Liver (tissue), 9 donors: Measurements from ENCODE around the gene ELL. TPM values are rescaled to one million over a fixed set of nuclear protein-coding genes. Genes with fewer than 3 reads are reported as not detected.
A peak's percentile ranks its signal among the peaks of the same experiment; 100 is the strongest.
"Not testable (repeated sequence)": the region's sequence is repeated elsewhere in the genome, so short reads cannot be mapped to it uniquely, and the experiment has no call there.

Source experiments
- DNase-seq: peaks from one replicate; pipeline ENCODE4 v3.0.0-alpha.2; 2017; ENCODE audit warnings: low spot score
- H3K27ac ChIP-seq, 2 donors: one replicate each; pipeline ENCODE4 v1.7.0; 2013; ENCODE audit warnings: inconsistent platforms in 2 of 2, low read length in 2 of 2, control low read depth in 1 of 2, low read depth in 1 of 2, mild to moderate bottlenecking in 1 of 2
- H3K27me3 ChIP-seq, 4 donors: one replicate each; pipeline versions ENCODE4 v1.6.1 to v1.7.0; 2013; ENCODE audit warnings: low read length in 3 of 4, inconsistent platforms in 1 of 4, mild to moderate bottlenecking in 1 of 4, moderate library complexity in 1 of 4; ENCODE audit not compliant: control insufficient read depth in 4 of 4, insufficient read depth in 4 of 4
- H3K36me3 ChIP-seq, 4 donors: one replicate each; pipeline versions ENCODE4 v1.6.1 to v1.7.0; 2013; ENCODE audit warnings: low read length in 3 of 4, mild to moderate bottlenecking in 3 of 4, low read depth in 1 of 4, moderate library complexity in 1 of 4; ENCODE audit not compliant: control insufficient read depth in 4 of 4, insufficient read depth in 3 of 4
- H3K4me1 ChIP-seq, 4 donors: one replicate each; pipeline versions ENCODE4 v1.6.1 to v1.7.0; 2013; ENCODE audit warnings: low read length in 3 of 4, mild to moderate bottlenecking in 3 of 4, moderate library complexity in 1 of 4; ENCODE audit not compliant: control insufficient read depth in 4 of 4, insufficient read depth in 4 of 4
- H3K4me3 ChIP-seq, 3 donors: one replicate each; pipeline versions ENCODE4 v1.6.1 to v1.7.0; 2013; ENCODE audit warnings: low read length in 3 of 3, control low read depth in 1 of 3, low read depth in 1 of 3, mild to moderate bottlenecking in 1 of 3
- H3K9ac ChIP-seq, 2 donors: one replicate each; pipeline ENCODE4 v1.7.0; 2013; ENCODE audit warnings: low read length in 2 of 2, mild to moderate bottlenecking in 2 of 2, moderate library complexity in 2 of 2, control low read depth in 1 of 2, low read depth in 1 of 2
- H3K9me3 ChIP-seq, 4 donors: one replicate each; pipeline versions ENCODE4 v1.6.1 to v1.7.0; 2013; ENCODE audit warnings: low read length in 3 of 4; ENCODE audit not compliant: control insufficient read depth in 4 of 4
- EGR1 ChIP-seq, 2 donors: IDR thresholded peaks; 2 replicates each; pipeline ENCODE4 v1.6.1; 2016 to 2018; ENCODE audit warnings: antibody characterized with exemption in 2 of 2, low read depth in 2 of 2
- FOXA1 ChIP-seq: IDR thresholded peaks from 2 replicates; pipeline ENCODE4 v1.6.1; 2016; ENCODE audit warnings: antibody characterized with exemption
- GABPA ChIP-seq, 2 donors: IDR thresholded peaks in 1 of 2; conservative IDR thresholded peaks in 1 of 2; 2 replicates each; pipeline ENCODE4 v1.6.1; 2016; ENCODE audit warnings: antibody characterized with exemption in 2 of 2, mild to moderate bottlenecking in 1 of 2, moderate library complexity in 1 of 2
- HNF4A ChIP-seq, 2 donors: conservative IDR thresholded peaks; 2 replicates each; pipeline ENCODE4 v1.6.1; 2016; ENCODE audit warnings: antibody characterized with exemption in 2 of 2, mild to moderate bottlenecking in 2 of 2
- HNF4G ChIP-seq: IDR thresholded peaks from 2 replicates; pipeline ENCODE4 v1.6.1; 2016; ENCODE audit warnings: antibody characterized with exemption
- NR2F2 ChIP-seq: IDR thresholded peaks from 2 replicates; pipeline ENCODE4 v1.6.1; 2016; ENCODE audit warnings: antibody characterized with exemption
- RAD21 ChIP-seq, 2 donors: IDR thresholded peaks; 2 replicates each; pipeline ENCODE4 v1.6.1; 2016; ENCODE audit warnings: antibody characterized with exemption in 2 of 2, mild to moderate bottlenecking in 2 of 2
- RXRA ChIP-seq, 2 donors: IDR thresholded peaks; 2 replicates each; pipeline ENCODE4 v1.6.1; 2017 to 2018; ENCODE audit warnings: antibody characterized with exemption in 2 of 2, mild to moderate bottlenecking in 1 of 2
- SP1 ChIP-seq: IDR thresholded peaks from 2 replicates; pipeline ENCODE4 v1.6.1; 2018; ENCODE audit warnings: antibody characterized with exemption, mild to moderate bottlenecking
- TAF1 ChIP-seq: conservative IDR thresholded peaks from 2 replicates; pipeline ENCODE4 v1.6.1; 2016; ENCODE audit warnings: antibody characterized with exemption, mild to moderate bottlenecking
- YY1 ChIP-seq: IDR thresholded peaks from 2 replicates; pipeline ENCODE4 v1.6.1; 2016; ENCODE audit warnings: antibody characterized with exemption, mild to moderate bottlenecking
- WGBS: extraction: QIAGEN DNeasy Blood & Tissue Kit; methylation state at CpG from one replicate; pipeline ENCODE4 v1.1.7; 2013; 5-methylcytosine and 5-hydroxymethylcytosine counted together
- polyA plus RNA-seq, 2 donors: library from polyadenylated mRNA; stranded (reverse) in 1 of 2; unstranded in 1 of 2; fragments of 200-250 nt in 1 of 2; fragments of >200 nt in 1 of 2; fragmentation: Nextera tagmentation in 1 of 2; extraction: Ambion mirVana in 1 of 2; gene quantifications; one replicate each; pipeline versions ENCODE4 v1.2.1 to v1.2.3, GENCODE V29; 2013 to 2015
- total RNA-seq, 2 donors: library from RNA; depleted of rRNA; stranded (reverse); fragments of >200 nt; gene quantifications; one replicate each; pipeline ENCODE4 v1.2.3, GENCODE V29; 2014
- TF ChIP-seq, protein P1 (sequence below): IDR thresholded peaks from 2 replicates; pipeline ENCODE4 v1.6.1; 2016; ENCODE audit warnings: antibody characterized with exemption
- TF ChIP-seq, protein P2 (sequence below): IDR thresholded peaks from 2 replicates; pipeline ENCODE4 v1.6.1; 2016; ENCODE audit warnings: antibody characterized with exemption
- TF ChIP-seq, protein P3 (sequence below): IDR thresholded peaks from 2 replicates; pipeline ENCODE4 v1.6.1; 2016; ENCODE audit warnings: antibody characterized with exemption
- donor health status: healthy.
- donor health status: healthy.
- donor health status: healthy.
- donor health status: healthy.
- donor health status: healthy.

The ELL gene
- total and polyA plus RNA-seq, 4 donors, result 4.5 to 10.5 (median 6.6) TPM

DNA sequence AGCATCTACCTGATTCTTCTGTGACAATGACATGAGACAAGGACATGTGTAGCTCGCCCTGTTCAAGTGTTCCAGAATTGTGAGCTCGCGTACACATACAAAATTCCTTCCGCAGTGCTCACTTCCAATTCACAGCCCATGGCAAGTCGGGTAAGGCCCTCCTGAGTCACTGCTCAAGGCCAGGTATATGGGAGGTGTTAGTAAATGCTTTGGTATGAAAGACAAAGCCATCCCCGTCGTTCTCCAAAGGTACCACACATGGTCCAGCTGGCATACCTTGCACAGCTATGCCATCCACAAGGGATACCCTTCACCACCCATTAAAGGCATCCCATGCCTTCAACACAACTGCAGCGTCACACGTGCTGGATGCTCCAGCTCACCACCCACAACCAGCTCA lies 4.4 kb upstream of the ELL start:
- H3K27ac ChIP-seq, result no peak overlapping the region
- peaks cover 0 to 7% (median 2%) of the 10 kb centered on the region in 4 donors for H3K4me1 ChIP-seq
- WGBS, result 94% methylated on average over 9 of the region's 9 CpGs
- no peaks in the 10 kb centered on the region for H3K27me3 ChIP-seq
- no peak overlapping the region for H3K9ac ChIP-seq
- H3K9me3 ChIP-seq, result no peaks in the 10 kb centered on the region
- H3K36me3 ChIP-seq, result peaks cover 0 to 2% (median under 1%) of the 10 kb centered on the region in 4 donors
- H3K4me3 ChIP-seq, result no peak overlapping the region
- no peak for DNase-seq
- no peak for TF ChIP-seq YY1
- no peak for TF ChIP-seq RXRA (IDR thresholded peaks at IDR 0.05)
- TF ChIP-seq RAD21 (IDR thresholded peaks at IDR 0.05), result no peak

DNA sequence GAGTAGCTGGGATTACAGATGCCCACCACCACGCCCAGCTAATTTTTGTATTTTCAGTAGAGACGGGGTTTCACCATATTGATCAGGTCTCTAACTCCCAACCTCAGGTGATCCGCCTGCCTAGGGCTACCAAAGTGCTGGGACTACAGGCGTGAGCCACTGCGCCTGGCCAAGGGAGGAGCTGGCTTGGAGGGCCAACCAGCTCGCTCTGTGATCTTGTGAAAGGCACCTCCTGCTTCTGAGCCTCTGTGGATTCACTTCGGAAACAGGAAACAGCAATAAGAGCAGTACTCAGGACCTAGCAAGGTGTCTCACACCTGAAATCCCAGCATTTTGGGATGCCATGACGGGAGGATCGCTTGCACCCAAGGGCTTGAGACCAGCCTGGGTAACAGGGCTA lies 2.0 kb upstream of the ELL start:
- H3K27me3 ChIP-seq, result no peaks in the 10 kb centered on the region
- no peak overlapping the region for H3K9ac ChIP-seq
- no peaks in the 10 kb centered on the region for H3K36me3 ChIP-seq
- no peak for DNase-seq
- no peak overlapping the region for H3K27ac ChIP-seq
- peaks cover 3 to 18% (median 7%) of the 10 kb centered on the region in 4 donors for H3K4me1 ChIP-seq
- 91% methylated on average over 9 of the region's 9 CpGs for WGBS
- TF ChIP-seq, protein P1, sequence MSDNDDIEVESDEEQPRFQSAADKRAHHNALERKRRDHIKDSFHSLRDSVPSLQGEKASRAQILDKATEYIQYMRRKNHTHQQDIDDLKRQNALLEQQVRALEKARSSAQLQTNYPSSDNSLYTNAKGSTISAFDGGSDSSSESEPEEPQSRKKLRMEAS, result no peak
- TF ChIP-seq GABPA (IDR thresholded peaks at IDR 0.05 in 1 of 2, conservative IDR thresholded peaks at IDR 0.05 in 1 of 2) (no peak), RAD21 (IDR thresholded peaks at IDR 0.05) (no peak), NR2F2 (no peak), TAF1 (no peak), EGR1 (IDR thresholded peaks at IDR 0.05; ENCODE audit: low read depth in 2 of 2) (no peak), HNF4A (conservative IDR thresholded peaks at IDR 0.05) (no peak), HNF4G (no peak), FOXA1 (no peak), SP1 (no peak)
- TF ChIP-seq, protein P2, sequence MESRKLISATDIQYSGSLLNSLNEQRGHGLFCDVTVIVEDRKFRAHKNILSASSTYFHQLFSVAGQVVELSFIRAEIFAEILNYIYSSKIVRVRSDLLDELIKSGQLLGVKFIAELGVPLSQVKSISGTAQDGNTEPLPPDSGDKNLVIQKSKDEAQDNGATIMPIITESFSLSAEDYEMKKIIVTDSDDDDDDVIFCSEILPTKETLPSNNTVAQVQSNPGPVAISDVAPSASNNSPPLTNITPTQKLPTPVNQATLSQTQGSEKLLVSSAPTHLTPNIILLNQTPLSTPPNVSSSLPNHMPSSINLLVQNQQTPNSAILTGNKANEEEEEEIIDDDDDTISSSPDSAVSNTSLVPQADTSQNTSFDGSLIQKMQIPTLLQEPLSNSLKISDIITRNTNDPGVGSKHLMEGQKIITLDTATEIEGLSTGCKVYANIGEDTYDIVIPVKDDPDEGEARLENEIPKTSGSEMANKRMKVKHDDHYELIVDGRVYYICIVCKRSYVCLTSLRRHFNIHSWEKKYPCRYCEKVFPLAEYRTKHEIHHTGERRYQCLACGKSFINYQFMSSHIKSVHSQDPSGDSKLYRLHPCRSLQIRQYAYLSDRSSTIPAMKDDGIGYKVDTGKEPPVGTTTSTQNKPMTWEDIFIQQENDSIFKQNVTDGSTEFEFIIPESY, result no peak
- TF ChIP-seq, protein P3, sequence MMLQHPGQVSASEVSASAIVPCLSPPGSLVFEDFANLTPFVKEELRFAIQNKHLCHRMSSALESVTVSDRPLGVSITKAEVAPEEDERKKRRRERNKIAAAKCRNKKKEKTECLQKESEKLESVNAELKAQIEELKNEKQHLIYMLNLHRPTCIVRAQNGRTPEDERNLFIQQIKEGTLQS, result no peak
- H3K9me3 ChIP-seq, result no peaks in the 10 kb centered on the region
- no peak overlapping the region for H3K4me3 ChIP-seq

DNA sequence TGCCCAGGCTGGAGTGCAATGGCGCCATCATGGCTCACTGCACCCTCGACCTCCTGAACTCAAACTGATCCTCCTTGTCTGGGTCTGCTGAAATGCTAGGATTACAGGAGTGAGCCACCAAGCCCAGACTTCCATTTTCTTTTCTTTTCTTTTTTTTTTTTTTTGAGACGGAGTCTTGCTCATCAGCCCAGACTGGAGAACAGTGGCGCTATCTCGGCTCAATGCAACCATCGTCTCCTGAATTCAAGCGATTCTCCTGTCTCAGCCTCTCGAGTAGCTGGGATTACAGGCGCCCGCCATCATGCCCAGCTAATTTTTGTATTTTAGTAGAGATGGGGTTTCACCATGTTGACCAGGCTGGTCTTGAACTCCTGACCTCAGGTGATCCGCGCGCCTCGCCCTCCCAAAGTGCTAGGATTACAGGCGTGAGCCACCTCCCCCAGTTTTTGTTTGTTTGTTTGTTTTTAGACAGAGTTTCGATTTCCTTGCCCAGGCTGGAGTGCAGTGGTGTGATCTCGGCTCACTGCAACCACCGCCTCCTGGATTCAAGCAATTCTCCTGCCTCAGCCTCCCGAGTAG lies 1.1 kb upstream of the ELL start:
- not testable (repeated sequence) for H3K9me3 ChIP-seq, H3K9ac ChIP-seq, H3K36me3 ChIP-seq, H3K27me3 ChIP-seq, DNase-seq, H3K4me3 ChIP-seq
- WGBS, result 53% methylated on average over 19 of the region's 19 CpGs
- Histone ChIP-seq H3K27ac (peak overlapping the region; percentile 31 to 49), H3K4me1 (peaks cover 3 to 18% (median 7%) of the 10 kb centered on the region in 4 donors)
